K562 (cell line): ENCODE data around the gene RBFA. TPM values are rescaled to one million over a fixed set of nuclear protein-coding genes. Genes with fewer than 3 reads are reported as not detected.

ENCODE experiments used
- GATAD2B ChIP-seq: fragments of 450-650 bp; IDR thresholded peaks from 2 replicates; pipeline ENCODE4 v1.6.1; 2017; ENCODE audit warnings: mild to moderate bottlenecking, borderline replicate concordance
- MTA3 ChIP-seq: fragments of 450-650 bp; formaldehyde crosslinking; IDR thresholded peaks from 2 replicates; pipeline ENCODE4 v1.6.1; 2017; ENCODE audit warnings: mild to moderate bottlenecking, borderline replicate concordance
- PML ChIP-seq: IDR thresholded peaks from 2 replicates; pipeline ENCODE4 v1.6.1; 2012; ENCODE audit warnings: low read length, inconsistent platforms
- RBM17 ChIP-seq: fragments of 200-400 bp; formaldehyde crosslinking; IDR thresholded peaks from 2 replicates; pipeline ENCODE4 v1.6.1; 2017; ENCODE audit warnings: low read depth, mild to moderate bottlenecking, low read length, borderline replicate concordance
- SFPQ ChIP-seq: fragments of 200-400 bp; formaldehyde crosslinking; IDR thresholded peaks from 2 replicates; pipeline ENCODE4 v1.6.1; 2017; ENCODE audit warnings: mild to moderate bottlenecking, low read depth, low read length, moderate library complexity
- SLC30A9 ChIP-seq: fragments of 250-450 bp; sonication (Bioruptor Pico); IDR thresholded peaks from 2 replicates; pipeline ENCODE4 v1.8.0; 2022; ENCODE audit warnings: mild to moderate bottlenecking, moderate library complexity
- SMARCE1 ChIP-seq: fragments of 450-650 bp; IDR thresholded peaks from 2 replicates; pipeline ENCODE4 v1.7.1; 2016; ENCODE audit warnings: mild to moderate bottlenecking
- SREBF1 ChIP-seq: fragments of 150-350 bp; IDR thresholded peaks from 2 replicates; pipeline ENCODE4 v1.6.1; 2014; ENCODE audit warnings: antibody characterized with exemption, low read depth, low read length, borderline replicate concordance
- TCF7 ChIP-seq: sonication (generic); IDR thresholded peaks from 2 replicates; pipeline ENCODE4 v1.6.1; 2016; ENCODE audit warnings: antibody characterized with exemption, borderline replicate concordance
- TEAD1 ChIP-seq, 2 experiments: fragments of 450-650 bp in 1 of 2; sonication (generic) in 1 of 2; formaldehyde crosslinking; IDR thresholded peaks; 2 replicates each; pipeline versions ENCODE4 v1.4.0 to v1.8.0; 2020 to 2022; ENCODE audit warnings: mild to moderate bottlenecking in 2 of 2, missing genetic modification reagents in 1 of 2
- U2AF1 ChIP-seq: fragments of 200-400 bp; formaldehyde crosslinking; optimal IDR thresholded peaks from 2 replicates; pipeline ENCODE3; 2017; ENCODE audit warnings: mild to moderate bottlenecking, low read depth, low read length, moderate library complexity
- XRCC4 ChIP-seq: IDR thresholded peaks from one replicate; pipeline ENCODE4 v1.6.1; 2011; ENCODE audit not compliant: insufficient read depth, insufficient read length; ENCODE audit errors: extremely low read depth
- ZBTB17 ChIP-seq: fragments of 450-650 bp; formaldehyde crosslinking; IDR thresholded peaks from 2 replicates; pipeline ENCODE4 v1.4.0; 2020; ENCODE audit warnings: mild to moderate bottlenecking
- ZFPM2 ChIP-seq: fragments of 250-450 bp; sonication (Bioruptor Pico); IDR thresholded peaks from 2 replicates; pipeline ENCODE4 v1.5.1; 2022; ENCODE audit warnings: mild to moderate bottlenecking
- ZNF717 ChIP-seq: fragments of 250-450 bp; sonication (Bioruptor Pico); IDR thresholded peaks from 2 replicates; pipeline ENCODE4 v1.5.0; 2021
- ZNF766 ChIP-seq: fragments of 200-800 bp; sonication (Bioruptor generic); conservative IDR thresholded peaks from 2 replicates; pipeline ENCODE4 v1.6.1; 2016; ENCODE audit warnings: missing genetic modification characterization, missing compliant biosample characterization
- ZNF77 ChIP-seq: fragments of 250-450 bp; sonication (Bioruptor Pico); IDR thresholded peaks from 2 replicates; pipeline ENCODE4 v1.5.0; 2020
- ZNF785 ChIP-seq: fragments of 250-450 bp; sonication (Bioruptor Pico); IDR thresholded peaks from 2 replicates; pipeline ENCODE4 v1.4.0; 2020; ENCODE audit warnings: mild to moderate bottlenecking
- polyA plus RNA-seq, 8 experiments: library from polyadenylated mRNA; depleted of rRNA in 4 of 8; stranded (reverse) in 5 of 8; unstranded in 3 of 8; fragments of >200 nt; fragmentation: Nextera tagmentation in 2 of 8; fragmentation: Illumina TruSeq in 1 of 8; extraction: Ambion mirVana in 2 of 8; extraction: Trizol in 1 of 8; gene quantifications; 2 replicates each; pipeline versions ENCODE4 v1.2.1 to v1.2.3, GENCODE V29; 2011 to 2014; ENCODE audit warnings: inconsistent platforms in 1 of 8, missing spikeins in 1 of 8
- total RNA-seq, 7 experiments: library from RNA; depleted of rRNA in 6 of 7; stranded (reverse); fragments of >200 nt in 6 of 7; fragmentation: Illumina TruSeq in 2 of 7; extraction: Trizol in 2 of 7; gene quantifications; 2 replicates each; pipeline versions ENCODE4 v1.2.1 to v1.2.3, GENCODE V29; 2011 to 2021; ENCODE audit warnings: low replicate concordance in 1 of 7
- TF ChIP-seq, protein P1 (sequence below): fragments of 450-650 bp; formaldehyde crosslinking; IDR thresholded peaks from 2 replicates; pipeline ENCODE4 v1.4.0; 2020; ENCODE audit warnings: mild to moderate bottlenecking, moderate library complexity
- TF ChIP-seq, protein P2 (sequence below): fragments of 250-450 bp; sonication (Bioruptor Pico); IDR thresholded peaks from 2 replicates; pipeline ENCODE4 v1.4.0; 2020

The RBFA gene
- total and polyA plus RNA-seq, 9 of the 15 experiments (the other 6 are each of a cell fraction or from before 2014, with no cell fraction given), result 3.4 to 41.9 (median 25.8) TPM

DNA sequence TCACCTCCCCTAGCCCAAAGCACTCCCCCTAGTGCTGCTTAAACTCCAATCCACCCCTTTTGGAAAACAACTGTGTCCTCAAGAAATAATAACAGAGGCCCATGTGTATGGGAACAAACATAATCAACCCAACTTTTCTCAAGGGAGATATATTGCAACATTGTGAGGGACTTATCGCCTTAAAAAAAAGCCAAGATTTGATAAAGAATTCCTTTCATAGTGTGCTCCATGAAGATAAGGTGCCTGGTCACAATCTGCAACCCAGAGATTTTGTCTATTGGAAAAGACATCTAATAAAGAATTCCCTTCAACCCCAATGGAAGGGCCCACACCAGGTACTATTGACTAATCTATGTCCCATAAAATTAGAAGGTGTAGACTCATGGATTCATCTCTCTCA is 4.5 kb upstream of the RBFA start (continued):
- no peak for TF ChIP-seq GATAD2B
- TF ChIP-seq SFPQ, result no peak
- 0 out of 2 replicates have a peak, but pooled peaks have one; percentile 28 for TF ChIP-seq SMARCE1
- TF ChIP-seq U2AF1, result no peak
- no peak for TF ChIP-seq RBM17
- TF ChIP-seq ZFPM2 (CRISPR knock-in tag), result no peak
- no peak for TF ChIP-seq ZBTB17
- no peak for TF ChIP-seq ZNF785 (CRISPR knock-in tag)
- TF ChIP-seq XRCC4, result no peak
- TF ChIP-seq PML, result no peak
- TF ChIP-seq, protein P1, sequence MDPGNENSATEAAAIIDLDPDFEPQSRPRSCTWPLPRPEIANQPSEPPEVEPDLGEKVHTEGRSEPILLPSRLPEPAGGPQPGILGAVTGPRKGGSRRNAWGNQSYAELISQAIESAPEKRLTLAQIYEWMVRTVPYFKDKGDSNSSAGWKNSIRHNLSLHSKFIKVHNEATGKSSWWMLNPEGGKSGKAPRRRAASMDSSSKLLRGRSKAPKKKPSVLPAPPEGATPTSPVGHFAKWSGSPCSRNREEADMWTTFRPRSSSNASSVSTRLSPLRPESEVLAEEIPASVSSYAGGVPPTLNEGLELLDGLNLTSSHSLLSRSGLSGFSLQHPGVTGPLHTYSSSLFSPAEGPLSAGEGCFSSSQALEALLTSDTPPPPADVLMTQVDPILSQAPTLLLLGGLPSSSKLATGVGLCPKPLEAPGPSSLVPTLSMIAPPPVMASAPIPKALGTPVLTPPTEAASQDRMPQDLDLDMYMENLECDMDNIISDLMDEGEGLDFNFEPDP, result no peak
- TF ChIP-seq, protein P2, sequence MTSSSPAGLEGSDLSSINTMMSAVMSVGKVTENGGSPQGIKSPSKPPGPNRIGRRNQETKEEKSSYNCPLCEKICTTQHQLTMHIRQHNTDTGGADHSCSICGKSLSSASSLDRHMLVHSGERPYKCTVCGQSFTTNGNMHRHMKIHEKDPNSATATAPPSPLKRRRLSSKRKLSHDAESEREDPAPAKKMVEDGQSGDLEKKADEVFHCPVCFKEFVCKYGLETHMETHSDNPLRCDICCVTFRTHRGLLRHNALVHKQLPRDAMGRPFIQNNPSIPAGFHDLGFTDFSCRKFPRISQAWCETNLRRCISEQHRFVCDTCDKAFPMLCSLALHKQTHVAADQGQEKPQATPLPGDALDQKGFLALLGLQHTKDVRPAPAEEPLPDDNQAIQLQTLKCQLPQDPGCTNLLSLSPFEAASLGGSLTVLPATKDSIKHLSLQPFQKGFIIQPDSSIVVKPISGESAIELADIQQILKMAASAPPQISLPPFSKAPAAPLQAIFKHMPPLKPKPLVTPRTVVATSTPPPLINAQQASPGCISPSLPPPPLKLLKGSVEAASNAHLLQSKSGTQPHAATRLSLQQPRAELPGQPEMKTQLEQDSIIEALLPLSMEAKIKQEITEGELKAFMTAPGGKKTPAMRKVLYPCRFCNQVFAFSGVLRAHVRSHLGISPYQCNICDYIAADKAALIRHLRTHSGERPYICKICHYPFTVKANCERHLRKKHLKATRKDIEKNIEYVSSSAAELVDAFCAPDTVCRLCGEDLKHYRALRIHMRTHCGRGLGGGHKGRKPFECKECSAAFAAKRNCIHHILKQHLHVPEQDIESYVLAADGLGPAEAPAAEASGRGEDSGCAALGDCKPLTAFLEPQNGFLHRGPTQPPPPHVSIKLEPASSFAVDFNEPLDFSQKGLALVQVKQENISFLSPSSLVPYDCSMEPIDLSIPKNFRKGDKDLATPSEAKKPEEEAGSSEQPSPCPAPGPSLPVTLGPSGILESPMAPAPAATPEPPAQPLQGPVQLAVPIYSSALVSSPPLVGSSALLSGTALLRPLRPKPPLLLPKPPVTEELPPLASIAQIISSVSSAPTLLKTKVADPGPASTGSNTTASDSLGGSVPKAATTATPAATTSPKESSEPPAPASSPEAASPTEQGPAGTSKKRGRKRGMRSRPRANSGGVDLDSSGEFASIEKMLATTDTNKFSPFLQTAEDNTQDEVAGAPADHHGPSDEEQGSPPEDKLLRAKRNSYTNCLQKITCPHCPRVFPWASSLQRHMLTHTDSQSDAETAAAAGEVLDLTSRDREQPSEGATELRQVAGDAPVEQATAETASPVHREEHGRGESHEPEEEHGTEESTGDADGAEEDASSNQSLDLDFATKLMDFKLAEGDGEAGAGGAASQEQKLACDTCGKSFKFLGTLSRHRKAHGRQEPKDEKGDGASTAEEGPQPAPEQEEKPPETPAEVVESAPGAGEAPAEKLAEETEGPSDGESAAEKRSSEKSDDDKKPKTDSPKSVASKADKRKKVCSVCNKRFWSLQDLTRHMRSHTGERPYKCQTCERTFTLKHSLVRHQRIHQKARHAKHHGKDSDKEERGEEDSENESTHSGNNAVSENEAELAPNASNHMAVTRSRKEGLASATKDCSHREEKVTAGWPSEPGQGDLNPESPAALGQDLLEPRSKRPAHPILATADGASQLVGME, result no peak
- TF ChIP-seq SREBF1, result no peak
- no peak for TF ChIP-seq ZNF77 (CRISPR knock-in tag)
- TF ChIP-seq SLC30A9 (CRISPR knock-in tag), result no peak
- TF ChIP-seq ZNF766 (CRISPR knock-in tag), result 0 out of 2 replicates have a peak, but pooled peaks have one; percentile 29
- no peak for TF ChIP-seq TCF7
- no peak for TF ChIP-seq ZNF717 (CRISPR knock-in tag)
- no peak for TF ChIP-seq MTA3
- TF ChIP-seq TEAD1 (CRISPR knock-in tag; IDR thresholded peaks at IDR 0.05), result peak in 1 of 2 experiments; percentile 90; a peak in 2 of 4 replicates
